Sigmoid colon (tissue), 4 donors: ENCODE measurements around the gene OR11H1.
"Not testable (repeated sequence)": the region's sequence is repeated elsewhere in the genome, so short reads cannot be mapped to it uniquely, and the experiment has no call there.

Experiments used
- POLR2A ChIP-seq, 2 donors: fragments of 450-650 bp; IDR thresholded peaks; one replicate each; pipeline ENCODE4 v1.6.1; 2016; ENCODE audit warnings: antibody characterized with exemption in 2 of 2, mild to moderate bottlenecking in 2 of 2, moderate library complexity in 2 of 2
- POLR2AphosphoS5 ChIP-seq, 4 donors: sonication (generic); formaldehyde crosslinking; IDR thresholded peaks; one replicate each; pipeline ENCODE4 v1.6.1; 2017; ENCODE audit warnings: antibody characterized with exemption in 4 of 4

DNA sequence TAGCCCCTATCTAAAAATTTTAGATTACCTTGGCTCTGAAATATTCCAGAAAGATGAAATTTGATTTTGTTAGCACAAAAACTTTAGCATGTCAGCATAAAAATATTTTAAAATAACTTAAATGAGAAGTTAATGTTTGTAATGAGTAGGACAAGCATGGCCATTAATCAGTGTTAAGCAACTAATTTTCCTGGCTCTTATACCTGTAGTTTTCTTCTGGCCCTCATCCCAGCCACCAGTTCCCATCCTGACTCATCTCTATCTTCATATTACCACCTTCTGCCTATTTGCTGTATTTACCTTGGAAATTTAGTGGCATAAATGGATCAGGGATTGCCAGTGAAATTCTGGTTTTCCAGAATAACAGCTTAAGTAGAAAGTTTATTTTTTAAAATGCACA, 37.1 kb downstream of the OR11H1 start:
- not testable (repeated sequence) for TF ChIP-seq POLR2A, POLR2AphosphoS5 (IDR thresholded peaks at IDR 0.05)
